Kidney (tissue), 22 donors: ENCODE results near the gene MCU. TPM values are rescaled to one million over a fixed set of nuclear protein-coding genes. Genes with fewer than 3 reads are reported as not detected.
"Not testable (repeated sequence)": the region's sequence is repeated elsewhere in the genome, so short reads cannot be mapped to it uniquely, and the experiment has no call there.

Experiments
- DNase-seq, 5 donors: peaks; one replicate each; pipeline ENCODE4 v3.0.0-alpha.2; 2013 to 2020
- FAIRE-seq: peaks from 2 replicates; lab custom pipeline; 2012; peaks lifted over from hg19 to GRCh38; lab: Jason Lieb, UNC
- H3K27ac ChIP-seq, 2 donors: one replicate each; pipeline ENCODE4 v1.7.0; 2013; ENCODE audit warnings: low read depth in 2 of 2, low read length in 2 of 2, inconsistent platforms in 1 of 2
- H3K27me3 ChIP-seq: one replicate; pipeline ENCODE4 v1.7.1; 2013; ENCODE audit warnings: low read length, inconsistent platforms; ENCODE audit not compliant: control insufficient read depth, insufficient read depth
- H3K36me3 ChIP-seq, 3 donors: one replicate each; pipeline versions ENCODE4 v1.7.0 to v1.7.1; 2013; ENCODE audit warnings: low read length in 3 of 3, control low read depth in 1 of 3, inconsistent platforms in 1 of 3; ENCODE audit not compliant: insufficient read depth in 3 of 3, control insufficient read depth in 2 of 3
- H3K4me1 ChIP-seq, 3 donors: one replicate each; pipeline versions ENCODE4 v1.7.0 to v1.7.1; 2013; ENCODE audit warnings: low read length in 3 of 3, inconsistent platforms in 1 of 3, low read depth in 1 of 3; ENCODE audit not compliant: control insufficient read depth in 2 of 3, insufficient read depth in 2 of 3
- H3K4me3 ChIP-seq, 3 donors: one replicate each; pipeline versions ENCODE4 v1.7.0 to v1.8.1; 2013; ENCODE audit warnings: low read length in 3 of 3, control low read depth in 1 of 3, inconsistent platforms in 1 of 3
- H3K9ac ChIP-seq, 3 donors: one replicate each; pipeline versions ENCODE4 v1.7.0 to v1.7.1; 2013; ENCODE audit warnings: low read length in 3 of 3, control low read depth in 1 of 3, inconsistent platforms in 1 of 3
- H3K9me3 ChIP-seq, 3 donors: one replicate each; pipeline versions ENCODE4 v1.7.0 to v1.7.1; 2013; ENCODE audit warnings: low read length in 3 of 3, control low read depth in 1 of 3, inconsistent platforms in 1 of 3; ENCODE audit not compliant: control insufficient read depth in 2 of 3, insufficient read depth in 1 of 3
- intact Hi-C: fragments of 100-400 bp; cut with DNase I; formaldehyde crosslinking; loops from one replicate; pipeline ENCODE4 v1.11.1; 2022
- long read RNA-seq, 10 donors: library from polyadenylated mRNA in 1 of 10; unstranded in 1 of 10; transcript quantifications; one replicate each; pipeline ENCODE4 v2.0.0 and lab custom pipeline, GENCODE V29; 2021 to 2026
- polyA plus RNA-seq: library from polyadenylated mRNA; stranded (reverse); fragments of 350-450 nt; fragmentation: Illumina TruSeq; extraction: RNeasy Lipid Tissue Mini Kit (QIAGEN cat#74804); gene quantifications from one replicate; pipeline ENCODE4 v1.2.3, GENCODE V29; 2014; ENCODE audit warnings: low read depth, low replicate concordance; ENCODE audit not compliant: insufficient read depth
- total RNA-seq: library from RNA; stranded (reverse); fragmentation: NEBNext Ultra II Directional; extraction: Animal tissue kit (Norgen Biotek cat#: 25700); gene quantifications from one replicate; pipeline ENCODE4 v1.2.1, GENCODE V29; 2021
- TF ChIP-seq, protein P1 (sequence below): IDR thresholded peaks from 3 replicates; pipeline ENCODE4 v1.5.1; 2012; ENCODE audit warnings: mild to moderate bottlenecking, moderate library complexity, borderline replicate concordance; ENCODE audit not compliant: insufficient read depth; ENCODE audit errors: extremely low read depth
- donor health status: control.
- donor health status: control.
- donor health status: control.
- donor health status: control.
- donor health status: control.
- donor health status: DM: yes; HTN: yes; CAD: no.
- donor health status: Normal renal cell carcinoma (clear cell type).

MCU gene, protein sequence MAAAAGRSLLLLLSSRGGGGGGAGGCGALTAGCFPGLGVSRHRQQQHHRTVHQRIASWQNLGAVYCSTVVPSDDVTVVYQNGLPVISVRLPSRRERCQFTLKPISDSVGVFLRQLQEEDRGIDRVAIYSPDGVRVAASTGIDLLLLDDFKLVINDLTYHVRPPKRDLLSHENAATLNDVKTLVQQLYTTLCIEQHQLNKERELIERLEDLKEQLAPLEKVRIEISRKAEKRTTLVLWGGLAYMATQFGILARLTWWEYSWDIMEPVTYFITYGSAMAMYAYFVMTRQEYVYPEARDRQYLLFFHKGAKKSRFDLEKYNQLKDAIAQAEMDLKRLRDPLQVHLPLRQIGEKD
- 37.6 TPM for total RNA-seq
- 18.6 TPM for polyA plus RNA-seq
- long read RNA-seq, donor 1, partial matches to known transcripts: 0 of 5 reads
- long read RNA-seq, donor 1, other reads (novel, unspliced or antisense): 0 of 5 reads
- long read RNA-seq, donor 2, partial matches to known transcripts: 6 of 8 reads
- long read RNA-seq, donor 2, other reads (novel, unspliced or antisense): 0 of 8 reads
- long read RNA-seq, donor 3, transcript MCU-202 (8 exons, 2,949 nt): major isoform, 8 of 8 reads
- long read RNA-seq, donor 3, partial matches to known transcripts: 0 of 8 reads
- long read RNA-seq, donor 3, other reads (novel, unspliced or antisense): 0 of 8 reads
- long read RNA-seq, donor 4, transcript MCU-202 (8 exons, 2,949 nt): major isoform, 8 of 16 reads
- long read RNA-seq, donor 4, partial matches to known transcripts: 8 of 16 reads
- long read RNA-seq, donor 4, other reads (novel, unspliced or antisense): 0 of 16 reads
- long read RNA-seq, donor 5: 0 reads
- long read RNA-seq, donor 6, partial matches to known transcripts: 0 of 4 reads
- long read RNA-seq, donor 6, other reads (novel, unspliced or antisense): 0 of 4 reads
- long read RNA-seq, donor 7, transcript MCU-202 (8 exons, 2,949 nt): major isoform, 16 of 40 reads
- long read RNA-seq, donor 7, partial matches to known transcripts: 20 of 40 reads
- long read RNA-seq, donor 7, other reads (novel, unspliced or antisense): 4 of 40 reads
- long read RNA-seq, donor 8, partial matches to known transcripts: 0 of 4 reads
- long read RNA-seq, donor 8, other reads (novel, unspliced or antisense): 0 of 4 reads
- long read RNA-seq, donor 9, transcript MCU-202 (8 exons, 2,949 nt): major isoform, 5 of 5 reads
- long read RNA-seq, donor 9, partial matches to known transcripts: 0 of 5 reads
- long read RNA-seq, donor 9, other reads (novel, unspliced or antisense): 0 of 5 reads
- long read RNA-seq, donor 10, partial matches to known transcripts: 97 of 99 reads
- long read RNA-seq, donor 10, other reads (novel, unspliced or antisense): 0 of 99 reads

DNA sequence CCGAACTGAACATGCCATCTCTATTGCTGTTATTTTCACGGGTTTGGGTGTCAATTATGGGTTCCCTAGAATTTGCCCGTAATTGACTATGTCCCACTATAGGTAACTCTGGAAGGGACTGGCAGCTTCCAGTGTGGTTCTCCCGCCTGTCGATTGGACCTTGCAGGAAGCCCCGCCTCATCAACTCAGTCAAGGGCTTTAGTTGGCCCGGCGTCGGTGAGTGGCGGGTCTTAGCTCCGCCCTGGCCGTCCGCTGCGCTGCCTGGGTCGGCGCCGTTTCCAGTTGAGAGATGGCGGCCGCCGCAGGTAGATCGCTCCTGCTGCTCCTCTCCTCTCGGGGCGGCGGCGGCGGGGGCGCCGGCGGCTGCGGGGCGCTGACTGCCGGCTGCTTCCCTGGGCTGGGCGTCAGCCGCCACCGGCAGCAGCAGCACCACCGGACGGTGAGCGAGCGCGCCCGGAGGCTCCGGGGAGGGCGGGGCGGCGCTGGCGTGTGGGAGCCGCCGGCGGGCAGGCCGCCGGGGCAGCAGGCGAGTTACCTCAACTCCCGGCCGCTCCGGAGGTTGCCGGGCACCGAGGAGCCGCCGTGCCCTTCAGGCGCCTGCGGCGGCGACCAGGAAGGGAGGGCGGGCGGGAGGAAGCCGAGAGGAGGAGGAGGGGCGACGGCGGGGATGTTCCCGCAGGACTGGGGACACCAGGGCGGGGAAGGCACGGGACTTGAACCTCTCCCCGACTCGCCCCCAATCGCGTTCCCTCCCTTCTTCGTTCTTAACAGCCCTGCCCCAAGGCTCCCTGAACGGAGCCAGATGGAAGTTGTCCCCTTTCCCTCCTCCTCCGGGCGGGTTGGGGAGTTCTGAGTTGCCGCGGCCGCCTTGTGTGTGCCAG, at the start of gene MCU:
Gene MCU, plus strand, starts transcription at position 281 of the 881 bp plus-strand sequence. Its CDS starts 9 bp downstream, at position 290.
- intact Hi-C loops: loop anchor here (10.0 kb wide), 1 partner anchor 133 kb away; no protein-coding TSS in a partner anchor
- DNase-seq (peak; percentile 96 to 98 (median 97)), FAIRE-seq (peak; percentile 90)
- Histone ChIP-seq H3K9ac (peak within 1 kb of the TSS; percentile 67 to 86 (median 70)), H3K9me3 (no peaks in the 10 kb centered on the region), H3K27me3 (no peaks in the 10 kb centered on the region), H3K36me3 (no peaks in the 10 kb centered on the region), H3K4me3 (peak within 1 kb of the TSS; percentile 79 to 83 (median 82)), H3K4me1 (peaks cover 0 to 13% (median 2%) of the 10 kb centered on the region in 3 donors), H3K27ac (peak within 1 kb of the TSS; percentile 75 to 90)
- TF ChIP-seq, protein P1, sequence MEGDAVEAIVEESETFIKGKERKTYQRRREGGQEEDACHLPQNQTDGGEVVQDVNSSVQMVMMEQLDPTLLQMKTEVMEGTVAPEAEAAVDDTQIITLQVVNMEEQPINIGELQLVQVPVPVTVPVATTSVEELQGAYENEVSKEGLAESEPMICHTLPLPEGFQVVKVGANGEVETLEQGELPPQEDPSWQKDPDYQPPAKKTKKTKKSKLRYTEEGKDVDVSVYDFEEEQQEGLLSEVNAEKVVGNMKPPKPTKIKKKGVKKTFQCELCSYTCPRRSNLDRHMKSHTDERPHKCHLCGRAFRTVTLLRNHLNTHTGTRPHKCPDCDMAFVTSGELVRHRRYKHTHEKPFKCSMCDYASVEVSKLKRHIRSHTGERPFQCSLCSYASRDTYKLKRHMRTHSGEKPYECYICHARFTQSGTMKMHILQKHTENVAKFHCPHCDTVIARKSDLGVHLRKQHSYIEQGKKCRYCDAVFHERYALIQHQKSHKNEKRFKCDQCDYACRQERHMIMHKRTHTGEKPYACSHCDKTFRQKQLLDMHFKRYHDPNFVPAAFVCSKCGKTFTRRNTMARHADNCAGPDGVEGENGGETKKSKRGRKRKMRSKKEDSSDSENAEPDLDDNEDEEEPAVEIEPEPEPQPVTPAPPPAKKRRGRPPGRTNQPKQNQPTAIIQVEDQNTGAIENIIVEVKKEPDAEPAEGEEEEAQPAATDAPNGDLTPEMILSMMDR: peak; percentile 5

DNA sequence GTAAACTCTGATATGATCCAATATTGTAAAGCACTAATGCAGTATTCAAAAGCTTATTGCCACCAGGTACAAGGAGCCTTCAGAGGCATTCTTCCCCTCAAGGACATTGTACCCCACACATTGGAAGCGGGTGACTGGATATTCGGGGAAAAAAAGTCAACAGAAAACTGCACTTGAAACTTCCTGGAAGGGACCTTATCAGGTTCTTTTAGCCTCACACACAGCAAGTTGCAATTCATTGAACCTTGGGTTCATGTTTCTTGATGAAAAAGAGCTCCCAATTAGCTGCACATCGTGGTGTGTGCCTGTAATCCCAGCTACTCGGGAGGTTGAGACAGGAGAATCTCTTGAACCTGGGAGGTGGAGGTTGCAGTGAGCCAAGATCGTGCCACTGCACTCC, 49.6 kb upstream of the MCU start:
- DNase-seq (no peak), FAIRE-seq (no peak)
- H3K36me3 ChIP-seq: no peaks in the 10 kb centered on the region
- H3K27ac ChIP-seq: no peak overlapping the region
- TF ChIP-seq, protein P1: no peak
- H3K4me1 ChIP-seq: no peaks in the 10 kb centered on the region
- H3K9ac ChIP-seq: no peak overlapping the region
- H3K9me3 ChIP-seq: no peaks in the 10 kb centered on the region
- no peak overlapping the region for H3K4me3 ChIP-seq
- intact Hi-C loops: no loop called here
- no peaks in the 10 kb centered on the region for H3K27me3 ChIP-seq

DNA sequence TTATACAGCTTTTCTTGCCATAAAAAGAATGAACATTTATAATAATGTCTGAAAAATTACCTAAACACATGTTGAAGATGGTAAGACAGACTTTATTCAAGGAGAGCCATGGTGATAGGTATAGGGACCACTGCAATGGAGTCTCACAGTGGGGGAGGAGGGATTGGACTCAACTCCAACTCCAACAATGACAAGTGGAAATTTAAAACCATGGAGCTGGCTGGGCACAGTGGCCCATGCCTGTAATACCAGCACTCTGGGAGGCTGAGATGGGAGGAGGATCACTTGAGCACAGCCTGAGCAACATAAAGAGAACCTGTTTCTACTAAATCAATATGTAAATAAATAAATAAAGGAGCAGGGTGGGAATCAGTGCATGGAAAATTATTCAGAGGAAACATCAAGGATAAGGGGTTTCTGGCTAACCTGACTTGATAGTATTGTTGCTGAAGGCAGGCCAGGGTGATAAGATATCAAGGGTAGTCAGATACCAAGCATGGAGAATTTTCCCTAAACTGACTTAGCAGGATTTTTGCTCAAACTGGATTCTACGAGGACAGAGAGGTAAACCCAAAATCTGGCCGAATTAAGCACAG, 46.6 kb upstream of the MCU start:
- TF ChIP-seq, protein P1: no peak
- intact Hi-C loops: no loop called here
- Histone ChIP-seq H3K27me3 (no peaks in the 10 kb centered on the region), H3K4me1 (no peaks in the 10 kb centered on the region), H3K9me3 (no peaks in the 10 kb centered on the region), H3K9ac (no peak overlapping the region), H3K36me3 (no peaks in the 10 kb centered on the region), H3K4me3 (no peak overlapping the region), H3K27ac (no peak overlapping the region)
- FAIRE-seq (no peak), DNase-seq (no peak)

- FAIRE-seq, intact Hi-C loops, DNase-seq: not testable (repeated sequence)
Observed at GRCh38 chr10:72646971-72647370, 45.0 kb upstream of the MCU start.

More at GRCh38 chr10:72646971-72647370, 45.0 kb upstream of the MCU start:
- not testable (repeated sequence) for H3K4me3 ChIP-seq, H3K36me3 ChIP-seq, H3K9ac ChIP-seq, H3K27me3 ChIP-seq, H3K4me1 ChIP-seq, H3K27ac ChIP-seq, H3K9me3 ChIP-seq
